Endodermal cell (in vitro differentiated cells): ENCODE results near the gene CENPP. TPM values are rescaled to one million over a fixed set of nuclear protein-coding genes. Genes with fewer than 3 reads are reported as not detected.

Source experiments
- DNase-seq: peaks from one replicate; pipeline ENCODE4 v3.0.0-alpha.2; 2017
- H3K27ac ChIP-seq: 2 replicates; pipeline ENCODE4 v1.5.1; 2013; ENCODE audit warnings: mild to moderate bottlenecking, low read depth, low read length, moderate library complexity
- H3K27me3 ChIP-seq: 2 replicates; pipeline ENCODE4 v1.6.1; 2013; ENCODE audit warnings: mild to moderate bottlenecking, low read length, moderate library complexity; ENCODE audit not compliant: insufficient read depth, control insufficient read depth, poor library complexity, severe bottlenecking
- H3K36me3 ChIP-seq: 2 replicates; pipeline ENCODE4 v1.7.0; 2013; ENCODE audit warnings: mild to moderate bottlenecking, low read length, moderate library complexity; ENCODE audit not compliant: control insufficient read depth, insufficient read depth
- H3K4me1 ChIP-seq: one replicate; pipeline ENCODE4 v1.7.0; 2013; ENCODE audit warnings: low read length; ENCODE audit not compliant: control insufficient read depth, insufficient read depth
- H3K4me3 ChIP-seq: 2 replicates; pipeline ENCODE4 v1.5.1; 2013; ENCODE audit warnings: mild to moderate bottlenecking, low read length, moderate library complexity
- H3K9ac ChIP-seq: 2 replicates; pipeline ENCODE4 v1.6.1; 2013; ENCODE audit warnings: mild to moderate bottlenecking, low read length, moderate library complexity; ENCODE audit not compliant: poor library complexity, severe bottlenecking; ENCODE audit errors: extremely low read depth
- H3K9me3 ChIP-seq: 2 replicates; pipeline ENCODE4 v1.6.1; 2013; ENCODE audit warnings: mild to moderate bottlenecking, low read length, moderate library complexity; ENCODE audit not compliant: control insufficient read depth
- H3K27ac Mint-ChIP-seq: 2 replicates; pipeline ENCODE4 v1.8.0; 2020; ENCODE audit warnings: mixed read lengths
- H3K27me3 Mint-ChIP-seq: 2 replicates; pipeline ENCODE4 v1.8.0; 2021; ENCODE audit warnings: mild to moderate bottlenecking, mixed read lengths; ENCODE audit not compliant: insufficient read depth
- H3K36me3 Mint-ChIP-seq: 2 replicates; pipeline ENCODE4 v1.8.0; 2020; ENCODE audit warnings: low read depth, mixed read lengths
- H3K4me1 Mint-ChIP-seq: 2 replicates; pipeline ENCODE4 v1.8.0; 2020; ENCODE audit warnings: mixed read lengths
- H3K4me3 Mint-ChIP-seq: 2 replicates; pipeline ENCODE4 v1.8.0; 2020; ENCODE audit warnings: mild to moderate bottlenecking, moderate library complexity, mixed read lengths
- H3K9me3 Mint-ChIP-seq: 2 replicates; pipeline ENCODE4 v1.8.0; 2020; ENCODE audit warnings: mild to moderate bottlenecking, mixed read lengths
- CTCF ChIP-seq: fragments of 200-600 bp; sonication (generic); conservative IDR thresholded peaks from 2 replicates; pipeline ENCODE4 v1.5.0; 2021; ENCODE audit warnings: antibody characterized with exemption, mild to moderate bottlenecking
- WGBS, 2 experiments: methylation state at CpG; one replicate each; pipeline versions ENCODE4 v1.1.5 to v1.1.7; 2013; ENCODE audit warnings: missing lambda C conversion rate in 2 of 2, mixed read lengths in 1 of 2; ENCODE audit not compliant: insufficient coverage in 1 of 2, insufficient read length in 1 of 2; 5-methylcytosine and 5-hydroxymethylcytosine counted together
- total RNA-seq, 2 donors: library from RNA; stranded (reverse); fragmentation: NEBNext Ultra II Directional in 1 of 2; extraction: Animal tissue kit (Norgen Biotek cat#: 25700) in 1 of 2; gene quantifications; 2 replicates in 1 of 2; 3 replicates in 1 of 2; pipeline ENCODE4 v1.2.1, GENCODE V29; 2021

The CENPP gene
- total RNA-seq, 2 donors from 2014 or later = 8.2 to 9.2 TPM

- TF ChIP-seq CTCF = no peak
- peaks cover 4% of the 10 kb centered on the region for H3K4me1 Mint-ChIP-seq
- peaks cover under 1% of the 10 kb centered on the region for H3K9me3 Mint-ChIP-seq
- DNase-seq = no peak
- no peaks in the 10 kb centered on the region for H3K27me3 Mint-ChIP-seq
- no peak overlapping the region for H3K27ac Mint-ChIP-seq
- H3K36me3 Mint-ChIP-seq = no peaks in the 10 kb centered on the region
- Histone ChIP-seq H3K4me3 (no peak overlapping the region), H3K36me3 (no peaks in the 10 kb centered on the region), H3K4me1 (no peaks in the 10 kb centered on the region), H3K27ac (no peak overlapping the region), H3K9ac (no peak overlapping the region), H3K9me3 (no peaks in the 10 kb centered on the region), H3K27me3 (no peaks in the 10 kb centered on the region)
- H3K4me3 Mint-ChIP-seq = no peak overlapping the region
- 94 to 96% methylated on average over 3 of the region's 3 CpGs for WGBS, 2 experiments
These were observed 180.6 kb downstream of the CENPP start for GRCh38 chr9:92506184-92506857.

DNA sequence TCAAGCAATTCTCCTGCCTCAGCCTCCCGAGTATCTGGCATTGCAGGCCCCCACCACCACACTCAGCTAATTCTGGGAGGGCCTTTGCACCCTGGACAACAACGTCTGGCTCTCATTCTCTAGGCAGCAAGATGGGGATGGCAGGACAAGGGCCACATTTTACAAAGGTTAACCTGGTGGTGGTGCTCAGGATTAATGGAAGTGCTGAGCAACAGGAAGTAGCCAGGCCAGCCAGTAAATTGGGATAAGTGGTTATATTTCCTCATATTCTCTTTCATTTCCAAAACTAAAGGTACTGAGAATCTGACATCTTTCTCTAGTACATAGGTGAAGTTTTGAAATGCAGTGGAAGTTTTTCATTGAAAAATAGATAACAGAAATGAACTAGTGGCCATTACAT lies 181.3 kb downstream of the CENPP start:
- Histone ChIP-seq H3K9me3 (no peaks in the 10 kb centered on the region), H3K9ac (no peak overlapping the region), H3K27ac (no peak overlapping the region), H3K4me1 (no peaks in the 10 kb centered on the region), H3K4me3 (no peak overlapping the region), H3K27me3 (no peaks in the 10 kb centered on the region), H3K36me3 (no peaks in the 10 kb centered on the region)
- no peak overlapping the region for H3K27ac Mint-ChIP-seq
- no peaks in the 10 kb centered on the region for H3K27me3 Mint-ChIP-seq
- WGBS, 2 experiments = 60 to 85% methylated on average over 1 to 2 of the region's 2 CpGs
- H3K4me1 Mint-ChIP-seq = peaks cover 5% of the 10 kb centered on the region
- H3K36me3 Mint-ChIP-seq = no peaks in the 10 kb centered on the region
- H3K4me3 Mint-ChIP-seq = no peak overlapping the region
- no peak for DNase-seq
- peak; percentile 34 for TF ChIP-seq CTCF
- H3K9me3 Mint-ChIP-seq = peaks cover 2% of the 10 kb centered on the region

GRCh38 chr9:92507496-92507895 lies 181.7 kb downstream of the CENPP start:
- TF ChIP-seq CTCF = no peak
- H3K27me3 ChIP-seq = no peaks in the 10 kb centered on the region
- H3K27ac Mint-ChIP-seq = no peak overlapping the region
- H3K4me3 ChIP-seq = no peak overlapping the region
- no peak overlapping the region for H3K27ac ChIP-seq
- H3K36me3 Mint-ChIP-seq = no peaks in the 10 kb centered on the region
- H3K4me1 ChIP-seq = no peaks in the 10 kb centered on the region
- no peaks in the 10 kb centered on the region for H3K36me3 ChIP-seq
- DNase-seq = no peak
- 84 to 94% methylated on average over 4 of the region's 4 CpGs for WGBS, 2 experiments
- peaks cover 5% of the 10 kb centered on the region for H3K4me1 Mint-ChIP-seq
- no peaks in the 10 kb centered on the region for H3K27me3 Mint-ChIP-seq
- no peak overlapping the region for H3K9ac ChIP-seq
- no peak overlapping the region for H3K4me3 Mint-ChIP-seq
- H3K9me3 ChIP-seq = no peaks in the 10 kb centered on the region
- H3K9me3 Mint-ChIP-seq = peaks cover 2% of the 10 kb centered on the region
